Measurements from ENCODE around the gene SMIM21.
A peak's percentile ranks its signal among the peaks of the same experiment; 100 is the strongest.

The SMIM21 gene

GRCh38 chr18:75427603-75428002, at the start of gene SMIM21:
Gene SMIM21 (minus strand): TSS chr18:75427703. CDS start chr18:75427563, 140 bp downstream.
- no peak for TF ChIP-seq CTCF (IDR thresholded peaks at IDR 0.05; ENCODE audit: control insufficient read depth, extremely low read depth, insufficient read depth)
- H3K4me3 ChIP-seq (ENCODE audit: low read depth, low read length) = no peak within 1 kb of the TSS
- no peak for DNase-seq (ENCODE audit: low read depth)

- no peak for TF ChIP-seq CTCF (IDR thresholded peaks at IDR 0.05; ENCODE audit: control insufficient read depth, extremely low read depth, insufficient read depth)
- H3K4me3 ChIP-seq (ENCODE audit: low read depth, low read length) = no peak overlapping the region
- DNase-seq (ENCODE audit: low read depth) = peak; percentile 80
These were observed 47.7 kb upstream of the SMIM21 start for GRCh38 chr18:75475228-75475627.

GRCh38 chr18:75474332-75474731, 46.8 kb upstream of the SMIM21 start:
- DNase-seq (ENCODE audit: low read depth) = no peak
- no peak for TF ChIP-seq CTCF (IDR thresholded peaks at IDR 0.05; ENCODE audit: control insufficient read depth, extremely low read depth, insufficient read depth)
- no peak overlapping the region for H3K4me3 ChIP-seq (ENCODE audit: low read depth, low read length)

- DNase-seq (ENCODE audit: low read depth) = no peak
- no peak for TF ChIP-seq CTCF (IDR thresholded peaks at IDR 0.05; ENCODE audit: control insufficient read depth, extremely low read depth, insufficient read depth)
- no peak overlapping the region for H3K4me3 ChIP-seq (ENCODE audit: low read depth, low read length)
These were observed 45.8 kb upstream of the SMIM21 start for GRCh38 chr18:75473316-75473715.

GRCh38 chr18:75472906-75473305, 45.4 kb upstream of the SMIM21 start:
- no peak for DNase-seq (ENCODE audit: low read depth)
- H3K4me3 ChIP-seq (ENCODE audit: low read depth, low read length) = no peak overlapping the region
- TF ChIP-seq CTCF (IDR thresholded peaks at IDR 0.05; ENCODE audit: control insufficient read depth, extremely low read depth, insufficient read depth) = no peak

- H3K4me3 ChIP-seq (ENCODE audit: low read depth, low read length) = no peak overlapping the region
- TF ChIP-seq CTCF (IDR thresholded peaks at IDR 0.05; ENCODE audit: control insufficient read depth, extremely low read depth, insufficient read depth) = no peak
- DNase-seq (ENCODE audit: low read depth) = no peak
These were observed 44.9 kb upstream of the SMIM21 start for GRCh38 chr18:75472396-75472795.

- H3K4me3 ChIP-seq (ENCODE audit: low read depth, low read length) = no peak overlapping the region
- no peak for DNase-seq (ENCODE audit: low read depth)
- TF ChIP-seq CTCF (IDR thresholded peaks at IDR 0.05; ENCODE audit: control insufficient read depth, extremely low read depth, insufficient read depth) = no peak
These were observed 44.3 kb upstream of the SMIM21 start for GRCh38 chr18:75471850-75472249.
